ENCODE measurements around the gene PRR14L. TPM values are rescaled to one million over a fixed set of nuclear protein-coding genes. Genes with fewer than 3 reads are reported as not detected.

PRR14L gene
- total RNA-seq, 2 experiments from 2014 or later = 28.7 to 31.8 TPM

DNA sequence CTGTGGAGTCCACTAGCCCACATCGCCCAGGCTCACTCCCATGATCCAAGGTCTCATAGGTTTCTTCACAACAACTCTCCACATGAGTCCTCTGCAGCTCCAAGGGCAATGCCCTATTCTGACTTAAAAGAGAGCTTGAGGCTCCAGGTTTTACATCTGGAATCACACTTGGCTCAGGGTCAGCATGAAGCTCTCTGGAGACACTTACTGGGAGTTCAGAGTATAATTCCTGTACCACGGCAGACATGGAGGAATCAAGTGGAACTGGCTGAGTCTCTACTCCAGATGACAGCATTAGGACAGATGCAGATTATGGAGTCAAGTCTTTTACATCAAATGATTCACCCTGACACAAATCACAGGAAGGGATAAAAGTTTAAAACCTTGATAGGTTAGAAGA lies 11.4 kb downstream of the PRR14L start:
- intact Hi-C loops (cut with micrococcal nuclease) = no loop called here
- Mint-ChIP-seq H3K27ac (peak overlapping the region; percentile 50), H3K4me1 (ENCODE audit: low read depth) (peaks cover 43% of the 10 kb centered on the region), H3K27me3 (ENCODE audit: low read depth) (no peaks in the 10 kb centered on the region), H3K9me3 (no peaks in the 10 kb centered on the region), H3K36me3 (ENCODE audit: low read depth) (peaks cover 33% of the 10 kb centered on the region), H3K4me3 (no peak overlapping the region)
- CTCF ChIA-PET = no interaction called here
- DNase-seq = no peak

DNA sequence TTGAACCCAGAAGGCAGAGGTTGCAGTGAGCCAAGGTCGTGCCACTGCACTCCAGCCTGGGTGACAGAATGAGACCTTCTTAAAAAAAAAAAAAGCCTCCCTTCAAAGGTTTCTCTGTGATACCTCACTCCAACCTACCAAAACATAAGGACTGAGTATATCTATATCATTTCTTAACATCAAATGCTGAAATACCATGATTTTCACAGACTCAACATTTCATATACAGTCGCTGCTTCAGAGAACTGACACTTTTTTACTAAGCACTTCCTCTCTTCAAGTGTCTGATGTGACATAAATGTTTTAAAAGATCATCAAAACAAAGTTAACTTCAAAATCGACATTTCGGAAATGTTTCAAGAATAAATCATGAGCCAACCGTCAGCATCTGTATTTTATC lies 12.0 kb downstream of the PRR14L start:
- Mint-ChIP-seq H3K4me3 (no peak overlapping the region), H3K27me3 (ENCODE audit: low read depth) (no peaks in the 10 kb centered on the region), H3K4me1 (ENCODE audit: low read depth) (peaks cover 46% of the 10 kb centered on the region), H3K9me3 (no peaks in the 10 kb centered on the region), H3K27ac (peak overlapping the region; percentile 50), H3K36me3 (ENCODE audit: low read depth) (peaks cover 36% of the 10 kb centered on the region)
- intact Hi-C loops (cut with micrococcal nuclease) = no loop called here
- no peak for DNase-seq
- CTCF ChIA-PET = interaction anchor here (0.7 to 1.2 kb wide), 2 partner anchors 72 to 286 kb away, joined by 4 to 6 read pairs; no protein-coding TSS in a partner anchor

DNA sequence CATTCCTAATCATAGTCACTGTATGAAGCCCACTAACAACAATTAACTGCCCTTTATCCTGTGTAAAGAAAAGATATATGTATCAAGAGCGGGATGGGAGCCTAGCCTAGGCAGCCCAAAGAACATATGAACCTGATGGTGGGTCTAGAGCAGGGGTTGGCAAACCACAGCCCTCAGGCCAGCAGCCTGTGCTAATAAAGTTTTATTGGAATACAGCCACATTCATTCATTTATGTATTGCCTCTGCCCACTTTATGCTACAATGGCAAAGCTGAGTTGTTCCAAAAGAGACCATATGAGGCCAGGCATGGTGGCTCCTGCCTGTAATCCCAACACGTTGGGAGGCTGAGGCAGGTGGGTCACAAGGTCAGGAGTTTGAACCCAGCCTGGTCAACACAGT lies 13.5 kb downstream of the PRR14L start:
- Mint-ChIP-seq H3K9me3 (no peaks in the 10 kb centered on the region), H3K36me3 (ENCODE audit: low read depth) (peaks cover 35% of the 10 kb centered on the region), H3K27me3 (ENCODE audit: low read depth) (no peaks in the 10 kb centered on the region), H3K4me1 (ENCODE audit: low read depth) (peaks cover 43% of the 10 kb centered on the region), H3K27ac (no peak overlapping the region), H3K4me3 (no peak overlapping the region)
- DNase-seq = no peak
- CTCF ChIA-PET = no interaction called here
- intact Hi-C loops (cut with micrococcal nuclease) = no loop called here

DNA sequence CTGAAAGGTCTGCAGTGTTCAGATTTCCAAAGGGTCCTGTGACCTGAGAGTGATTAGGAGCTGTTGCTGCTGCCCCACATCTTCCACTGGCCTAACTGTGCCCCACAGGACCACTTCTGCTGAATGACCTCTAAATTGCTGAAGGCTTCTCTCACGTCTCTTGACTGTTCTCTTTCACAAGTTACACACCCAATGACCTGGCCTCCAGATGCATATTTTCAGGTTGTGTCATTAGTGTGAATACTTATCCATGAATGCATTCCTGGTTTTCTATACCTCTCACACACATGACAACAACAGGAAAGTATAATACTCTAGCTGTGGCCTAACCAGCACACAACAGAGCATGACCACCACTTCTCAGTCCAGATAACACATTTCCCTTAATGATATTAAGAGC lies 15.4 kb downstream of the PRR14L start:
- peaks cover 40% of the 10 kb centered on the region for H3K4me1 Mint-ChIP-seq (ENCODE audit: low read depth)
- intact Hi-C loops (cut with micrococcal nuclease) = no loop called here
- CTCF ChIA-PET = no interaction called here

DNA sequence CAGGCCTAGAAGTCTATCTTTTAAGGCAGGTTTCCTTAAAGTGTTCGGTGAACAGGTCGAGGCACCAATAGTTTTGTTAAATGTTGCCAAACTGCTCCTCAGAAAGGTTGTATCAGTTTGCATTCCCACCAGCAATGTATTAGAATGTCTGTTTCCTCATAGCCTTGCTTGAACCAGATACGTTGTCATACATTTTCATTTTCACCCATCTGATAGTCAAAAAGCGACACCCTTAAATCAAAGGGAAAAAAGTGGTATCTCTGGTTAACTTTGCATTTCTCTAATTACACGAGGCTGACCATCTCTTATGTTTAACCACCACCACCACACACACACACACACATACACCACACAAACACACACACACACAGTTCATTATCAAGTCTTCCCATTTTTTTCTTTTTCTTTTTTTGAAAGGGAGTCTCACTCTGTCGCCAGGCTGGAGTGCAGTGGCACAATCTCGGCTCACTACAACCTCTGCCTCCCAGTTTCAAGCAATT lies 16.3 kb downstream of the PRR14L start:
- no peaks in the 10 kb centered on the region for H3K27me3 Mint-ChIP-seq (ENCODE audit: low read depth)
- CTCF ChIA-PET = no interaction called here
- intact Hi-C loops (cut with micrococcal nuclease) = no loop called here
- no peak overlapping the region for H3K4me3 Mint-ChIP-seq
- peaks cover 34% of the 10 kb centered on the region for H3K4me1 Mint-ChIP-seq (ENCODE audit: low read depth)
- no peak for DNase-seq
- no peaks in the 10 kb centered on the region for H3K9me3 Mint-ChIP-seq
- H3K27ac Mint-ChIP-seq = no peak overlapping the region
- peaks cover 30% of the 10 kb centered on the region for H3K36me3 Mint-ChIP-seq (ENCODE audit: low read depth)

More for the DNA sequence above, 15.4 kb downstream of the PRR14L start:
- Mint-ChIP-seq H3K4me3 (no peak overlapping the region), H3K27ac (no peak overlapping the region), H3K9me3 (no peaks in the 10 kb centered on the region), H3K27me3 (ENCODE audit: low read depth) (no peaks in the 10 kb centered on the region), H3K36me3 (ENCODE audit: low read depth) (peaks cover 30% of the 10 kb centered on the region)
- DNase-seq = no peak

DNA sequence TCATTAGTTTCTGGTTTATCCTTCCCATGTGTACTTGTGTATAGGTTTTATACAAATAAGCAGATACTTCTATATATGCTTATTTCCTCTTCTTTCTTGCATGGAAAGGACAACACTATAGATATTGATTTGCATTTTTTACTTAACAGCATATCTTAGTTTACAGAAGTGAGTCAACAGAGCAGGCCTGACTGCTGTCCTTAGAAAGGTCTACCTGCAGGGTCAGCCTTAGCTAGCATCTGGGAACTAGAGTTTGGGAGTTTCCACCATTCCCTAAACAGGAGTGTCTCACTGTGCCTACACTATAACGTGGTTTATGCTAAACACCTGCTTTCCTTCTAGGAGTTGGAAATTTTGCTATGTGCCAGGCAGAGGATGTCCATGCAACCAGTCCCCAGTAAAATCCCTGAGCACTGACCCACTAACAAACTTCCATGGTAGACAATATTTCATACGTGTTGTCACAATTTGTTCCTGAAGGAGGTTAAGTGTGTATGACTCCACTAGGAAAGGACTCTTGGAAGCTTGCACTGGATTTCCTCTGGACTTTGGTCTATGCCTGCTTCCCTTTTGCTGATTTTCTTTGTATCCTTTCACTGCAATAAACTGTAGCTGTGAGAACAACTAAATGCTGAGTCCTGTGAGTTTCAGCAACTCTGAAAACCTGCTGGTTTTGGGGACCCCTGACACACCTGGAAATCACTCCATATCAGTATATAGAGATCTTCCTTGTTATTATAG lies 17.7 kb downstream of the PRR14L start:
- peaks cover 22% of the 10 kb centered on the region for H3K4me1 Mint-ChIP-seq (ENCODE audit: low read depth)
- H3K27ac Mint-ChIP-seq = no peak overlapping the region
- no peaks in the 10 kb centered on the region for H3K27me3 Mint-ChIP-seq (ENCODE audit: low read depth)
- no peak overlapping the region for H3K4me3 Mint-ChIP-seq
- H3K36me3 Mint-ChIP-seq (ENCODE audit: low read depth) = peaks cover 23% of the 10 kb centered on the region
- no peaks in the 10 kb centered on the region for H3K9me3 Mint-ChIP-seq
- CTCF ChIA-PET = no interaction called here
- intact Hi-C loops (cut with micrococcal nuclease) = no loop called here
- no peak for DNase-seq

DNA sequence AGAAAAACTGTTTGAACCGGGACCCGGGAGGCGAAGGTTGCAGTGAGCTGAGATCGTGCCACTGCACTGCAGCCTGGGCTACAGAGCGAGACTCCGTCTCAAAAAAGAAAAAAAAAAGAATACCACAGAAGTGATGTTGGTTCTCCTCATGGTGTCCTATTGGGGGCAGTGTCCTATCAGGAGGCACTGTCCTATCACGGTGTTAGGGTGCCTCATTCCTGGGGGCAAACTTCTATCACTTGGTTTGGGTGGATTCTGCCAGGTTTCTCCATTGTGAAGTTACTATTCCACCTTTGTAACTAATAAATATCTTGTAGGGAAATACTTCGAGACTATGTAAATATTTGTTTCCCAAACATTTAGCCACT lies 19.6 kb downstream of the PRR14L start:
- Mint-ChIP-seq H3K27ac (no peak overlapping the region), H3K9me3 (no peaks in the 10 kb centered on the region), H3K27me3 (ENCODE audit: low read depth) (no peaks in the 10 kb centered on the region), H3K36me3 (ENCODE audit: low read depth) (peaks cover 16% of the 10 kb centered on the region), H3K4me1 (ENCODE audit: low read depth) (peaks cover 19% of the 10 kb centered on the region), H3K4me3 (no peak overlapping the region)
- CTCF ChIA-PET = interaction anchor here (0.6 to 0.9 kb wide), 2 partner anchors 13 to 27 kb away, joined by 3 to 4 read pairs; no protein-coding TSS in a partner anchor
- DNase-seq = no peak
- intact Hi-C loops (cut with micrococcal nuclease) = no loop called here

DNA sequence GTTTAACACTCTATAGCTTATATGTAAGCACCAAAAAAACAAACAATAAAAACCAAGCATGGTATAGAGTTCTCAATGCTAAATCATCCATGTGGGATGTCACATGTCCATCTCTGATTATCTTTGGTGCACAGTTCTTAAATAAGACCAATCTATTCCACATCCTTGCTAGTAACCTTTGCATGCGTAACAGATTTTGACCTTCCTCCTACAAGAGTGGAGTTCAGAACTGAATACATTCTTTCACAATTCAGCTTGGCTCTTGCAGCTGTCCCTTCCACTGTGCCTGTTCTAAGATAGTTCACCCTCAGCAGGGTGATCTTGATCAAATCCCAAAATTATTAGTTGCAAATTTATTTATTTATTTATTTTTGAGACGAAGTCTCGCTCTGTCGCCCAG lies 21.1 kb downstream of the PRR14L start:
- peaks cover 11% of the 10 kb centered on the region for H3K36me3 Mint-ChIP-seq (ENCODE audit: low read depth)
- no peaks in the 10 kb centered on the region for H3K9me3 Mint-ChIP-seq
- intact Hi-C loops (cut with micrococcal nuclease) = no loop called here
- no peaks in the 10 kb centered on the region for H3K27me3 Mint-ChIP-seq (ENCODE audit: low read depth)
- H3K4me3 Mint-ChIP-seq = no peak overlapping the region
- H3K4me1 Mint-ChIP-seq (ENCODE audit: low read depth) = peaks cover 10% of the 10 kb centered on the region
- H3K27ac Mint-ChIP-seq = no peak overlapping the region
- DNase-seq = no peak
- CTCF ChIA-PET = interaction anchor here (0.6 kb wide), 1 partner anchor 97 kb away, joined by 3 read pairs; no protein-coding TSS in a partner anchor

DNA sequence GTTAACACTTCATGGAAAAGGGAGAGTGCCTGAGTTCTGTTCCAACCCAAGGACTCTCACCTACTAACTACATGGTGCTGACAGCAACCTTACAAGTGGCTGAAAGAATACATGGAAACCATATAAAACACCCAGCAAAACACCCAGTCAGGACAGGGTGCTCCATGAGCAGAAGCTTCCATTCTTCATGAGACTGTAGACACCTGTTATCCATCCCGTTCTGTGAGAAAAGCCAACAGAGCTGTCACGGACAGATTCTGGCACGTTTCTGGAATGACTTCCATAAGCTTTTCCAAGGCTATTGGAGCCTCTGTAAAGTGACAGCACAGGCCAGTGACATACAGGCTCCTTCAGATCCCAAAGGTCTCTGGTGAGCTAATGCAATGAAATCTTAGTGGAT lies 23.2 kb downstream of the PRR14L start:
- CTCF ChIA-PET = interaction anchor here (0.6 kb wide), 1 partner anchor 524 kb away, joined by 3 read pairs; no protein-coding TSS in a partner anchor
- Mint-ChIP-seq H3K4me3 (no peak overlapping the region), H3K9me3 (no peaks in the 10 kb centered on the region), H3K4me1 (ENCODE audit: low read depth) (peaks cover under 1% of the 10 kb centered on the region), H3K36me3 (ENCODE audit: low read depth) (peaks cover 5% of the 10 kb centered on the region), H3K27ac (no peak overlapping the region), H3K27me3 (ENCODE audit: low read depth) (no peaks in the 10 kb centered on the region)
- intact Hi-C loops (cut with micrococcal nuclease) = no loop called here
- no peak for DNase-seq

DNA sequence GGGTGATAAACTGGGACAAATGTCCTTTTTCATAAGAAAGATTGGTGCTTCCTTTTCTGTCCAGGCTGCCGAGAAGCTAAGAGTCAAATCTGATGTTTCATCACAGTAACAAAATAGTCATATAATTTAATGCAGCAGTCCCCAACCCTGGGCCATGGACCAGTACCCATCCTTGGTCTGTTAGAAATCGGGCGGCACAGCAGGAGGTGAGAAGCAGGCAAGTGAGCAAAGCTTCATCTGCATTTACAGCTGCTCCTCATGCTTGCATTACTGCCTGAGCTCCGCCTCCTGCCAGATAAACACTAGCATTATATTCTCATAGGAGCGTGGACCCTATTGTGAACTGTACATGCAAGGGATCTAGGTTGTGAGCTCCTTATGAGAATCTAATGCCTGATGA lies 26.2 kb downstream of the PRR14L start:
- H3K9me3 Mint-ChIP-seq = no peaks in the 10 kb centered on the region
- no peak overlapping the region for H3K4me3 Mint-ChIP-seq
- no peak for DNase-seq
- H3K4me1 Mint-ChIP-seq (ENCODE audit: low read depth) = no peaks in the 10 kb centered on the region
- no peak overlapping the region for H3K27ac Mint-ChIP-seq
- no peaks in the 10 kb centered on the region for H3K27me3 Mint-ChIP-seq (ENCODE audit: low read depth)
- CTCF ChIA-PET = interaction anchor here (0.8 kb wide), 1 partner anchor 58 kb away, joined by 4 read pairs; no protein-coding TSS in a partner anchor
- peaks cover 10% of the 10 kb centered on the region for H3K36me3 Mint-ChIP-seq (ENCODE audit: low read depth)
- intact Hi-C loops (cut with micrococcal nuclease) = no loop called here

DNA sequence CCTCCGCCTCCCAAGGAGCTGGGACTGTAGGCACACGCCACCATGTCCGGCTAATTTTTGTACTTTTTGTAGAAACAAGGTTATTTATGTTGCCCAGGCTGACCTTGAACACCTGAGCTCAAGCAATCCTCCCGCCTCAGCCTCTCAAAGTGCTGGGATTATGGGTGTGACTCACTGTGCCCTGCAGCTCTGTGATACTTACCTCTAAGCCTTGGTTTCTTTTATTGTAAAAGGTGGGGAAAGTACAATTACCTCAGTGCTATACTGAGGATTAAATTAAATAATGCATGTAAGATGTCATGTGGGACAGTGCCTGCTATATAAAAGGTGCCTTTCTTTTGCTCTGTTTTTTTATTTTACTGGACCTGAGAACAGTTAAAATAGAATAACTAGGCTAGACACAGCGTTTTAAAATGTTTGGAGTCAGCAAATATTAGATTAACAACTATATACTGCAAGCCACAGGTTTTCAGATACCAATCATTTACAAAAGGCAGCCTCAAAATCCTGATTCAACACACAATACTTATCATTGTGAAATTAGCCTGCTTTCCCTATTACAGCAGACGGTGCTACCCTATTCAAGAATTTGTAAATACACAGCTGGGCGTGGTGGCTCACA lies 30.0 kb downstream of the PRR14L start:
- H3K27me3 Mint-ChIP-seq (ENCODE audit: low read depth) = no peaks in the 10 kb centered on the region
- H3K36me3 Mint-ChIP-seq (ENCODE audit: low read depth) = peaks cover 24% of the 10 kb centered on the region
- H3K9me3 Mint-ChIP-seq = no peaks in the 10 kb centered on the region
- intact Hi-C loops (cut with micrococcal nuclease) = no loop called here
- H3K4me1 Mint-ChIP-seq (ENCODE audit: low read depth) = no peaks in the 10 kb centered on the region
- no peak overlapping the region for H3K4me3 Mint-ChIP-seq
- H3K27ac Mint-ChIP-seq = no peak overlapping the region
- no peak for DNase-seq
- CTCF ChIA-PET = no interaction called here

DNA sequence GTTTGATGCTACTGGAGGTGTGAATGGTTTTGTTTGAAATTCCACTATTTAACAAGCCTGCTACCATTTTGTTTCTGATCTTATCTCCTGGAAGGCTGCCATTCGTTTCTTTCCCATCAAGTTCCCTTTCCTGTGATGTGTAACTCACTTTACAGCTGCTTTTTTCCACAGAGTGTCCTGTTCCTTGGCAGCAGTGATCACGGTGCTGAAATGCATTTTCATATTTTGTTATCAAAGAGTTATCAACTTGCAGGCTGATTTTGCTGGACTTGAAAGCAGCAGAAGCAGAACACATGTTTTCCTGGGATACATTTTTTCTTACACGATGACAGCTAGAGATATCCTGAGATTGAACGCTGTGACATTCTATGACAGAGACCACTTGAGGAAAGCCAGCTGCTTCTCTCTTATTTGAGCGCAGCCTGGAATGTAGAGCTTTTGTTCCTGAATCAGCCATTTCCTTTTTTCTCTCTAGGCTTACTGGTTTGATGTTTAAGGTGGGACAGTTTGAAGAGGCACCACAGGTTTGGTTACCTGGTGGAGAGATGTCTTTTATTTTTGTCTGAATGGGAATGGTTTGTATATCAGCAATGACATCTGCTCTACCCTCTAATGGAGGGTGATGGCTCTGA lies 34.7 kb downstream of the PRR14L start:
- peaks cover 34% of the 10 kb centered on the region for H3K36me3 Mint-ChIP-seq (ENCODE audit: low read depth)
- H3K9me3 Mint-ChIP-seq = no peaks in the 10 kb centered on the region
- H3K27ac Mint-ChIP-seq = no peak overlapping the region
- CTCF ChIA-PET = no interaction called here
- H3K4me1 Mint-ChIP-seq (ENCODE audit: low read depth) = no peaks in the 10 kb centered on the region
- intact Hi-C loops (cut with micrococcal nuclease) = no loop called here
- H3K27me3 Mint-ChIP-seq (ENCODE audit: low read depth) = no peaks in the 10 kb centered on the region
- no peak overlapping the region for H3K4me3 Mint-ChIP-seq
- no peak for DNase-seq

Measured in activated naive CD4-positive, alpha-beta T cell treated with anti-CD3 and anti-CD28 coated beads for 36 hours (primary cell).